B cell (primary cell): ENCODE results near the gene FAM168A. TPM values are rescaled to one million over a fixed set of nuclear protein-coding genes. Genes with fewer than 3 reads are reported as not detected.

ENCODE experiments used
- ATAC-seq: fragments of 200-7000 bp; cut with Tn5 transposase; one replicate; pipeline ENCODE4 v1.10.0; 2021; ENCODE audit warnings: low read depth, mild to moderate bottlenecking, moderate number of reproducible peaks, moderate library complexity
- CTCF ChIA-PET: fragments of 350-600 bp; sonication (Branson Sonifier 250); formaldehyde crosslinking; loops from one replicate; lab custom pipeline; 2021; ENCODE audit warnings: antibody characterized with exemption, inconsistent platforms; lab: Charles Lee
- POLR2A ChIA-PET: fragments of 350-600 bp; sonication (Branson Sonifier 250); formaldehyde crosslinking; loops from one replicate; lab custom pipeline; 2021; ENCODE audit warnings: antibody characterized with exemption; lab: Charles Lee
- DNase-seq: peaks from one replicate; pipeline ENCODE4 v3.0.0; 2013
- H2AFZ ChIP-seq: 2 replicates; pipeline ENCODE4 v1.6.1; 2012; ENCODE audit warnings: mild to moderate bottlenecking, low read depth, low read length; ENCODE audit not compliant: insufficient read depth, poor library complexity, severe bottlenecking
- H3K27ac ChIP-seq, 2 donors: 1 replicate in 1 of 2; 2 replicates in 1 of 2; pipeline ENCODE4 v1.5.1; 2012 to 2013; ENCODE audit warnings: low read length in 2 of 2, mild to moderate bottlenecking in 2 of 2, moderate library complexity in 1 of 2
- H3K27me3 ChIP-seq, 4 experiments: fragments of 200-600 bp in 1 of 4; sonication (generic) in 1 of 4; replicated peaks in 1 of 4; 1 replicate in 2 of 4; 2 replicates in 2 of 4; pipeline versions ENCODE4 v1.6.1 to v1.7.0; 2013 to 2016; ENCODE audit warnings: low read length in 3 of 4, mild to moderate bottlenecking in 2 of 4, mixed read lengths in 1 of 4, moderate library complexity in 1 of 4; ENCODE audit not compliant: insufficient read depth in 4 of 4, control insufficient read depth in 3 of 4; ENCODE audit errors: control extremely low read depth in 1 of 4
- H3K36me3 ChIP-seq, 2 experiments: replicated peaks in 1 of 2; 1 replicate in 1 of 2; 2 replicates in 1 of 2; pipeline versions ENCODE4 v1.6.1 to v1.7.1; 2013; ENCODE audit warnings: low read length in 1 of 2; ENCODE audit not compliant: insufficient read depth in 2 of 2, control insufficient read depth in 1 of 2; ENCODE audit errors: control extremely low read depth in 1 of 2, extremely low read depth in 1 of 2
- H3K4me1 ChIP-seq, 2 donors: fragments of 200-600 bp in 1 of 2; sonication (generic) in 1 of 2; 1 replicate in 1 of 2; 2 replicates in 1 of 2; pipeline versions ENCODE4 v1.5.1 to v1.6.1; 2013 to 2017; ENCODE audit warnings: low read length in 2 of 2; ENCODE audit not compliant: control insufficient read depth in 2 of 2, insufficient read depth in 2 of 2
- H3K4me2 ChIP-seq: replicated peaks from 2 replicates; pipeline ENCODE3; 2012; ENCODE audit warnings: mild to moderate bottlenecking, low read depth, low read length; ENCODE audit not compliant: poor library complexity, severe bottlenecking
- H3K4me3 ChIP-seq, 5 experiments: fragments of 200-600 bp in 1 of 5; sonication (generic) in 1 of 5; 1 replicate in 3 of 5; 2 replicates in 2 of 5; pipeline versions ENCODE4 v1.5.1 to v1.7.0; 2011 to 2016; ENCODE audit warnings: low read length in 4 of 5, mild to moderate bottlenecking in 4 of 5, low read depth in 2 of 5, control low read depth in 1 of 5, moderate library complexity in 1 of 5; ENCODE audit not compliant: insufficient read depth in 1 of 5; ENCODE audit errors: control extremely low read depth in 1 of 5, extremely low read depth in 1 of 5
- H3K79me2 ChIP-seq: fragments of 200-600 bp; sonication (generic); one replicate; pipeline ENCODE4 v1.6.0; 2016; ENCODE audit warnings: low read length; ENCODE audit not compliant: control insufficient read depth, insufficient read depth
- H3K9ac ChIP-seq: fragments of 200-600 bp; sonication (generic); 2 replicates; pipeline ENCODE4 v1.6.1; 2017; ENCODE audit warnings: mild to moderate bottlenecking, low read length, moderate library complexity
- H3K9me3 ChIP-seq, 3 donors: one replicate each; pipeline versions ENCODE4 v1.6.1 to v1.7.1; 2013; ENCODE audit warnings: low read length in 2 of 3; ENCODE audit not compliant: control insufficient read depth in 2 of 3, insufficient read depth in 1 of 3; ENCODE audit errors: control extremely low read depth in 1 of 3
- H4K20me1 ChIP-seq: 2 replicates; pipeline ENCODE4 v1.6.0; 2012; ENCODE audit warnings: mild to moderate bottlenecking, low read length; ENCODE audit not compliant: insufficient read depth, control insufficient read depth, poor library complexity, severe bottlenecking
- H3K27ac Mint-ChIP-seq: one replicate; pipeline ENCODE4 v1.8.0; 2021; ENCODE audit warnings: mixed read lengths
- H3K27me3 Mint-ChIP-seq: one replicate; pipeline ENCODE4 v1.8.0; 2021; ENCODE audit warnings: mixed read lengths
- H3K4me1 Mint-ChIP-seq: one replicate; pipeline ENCODE4 v1.8.0; 2021; ENCODE audit warnings: mixed read lengths
- H3K4me3 Mint-ChIP-seq: one replicate; pipeline ENCODE4 v1.8.0; 2021; ENCODE audit warnings: mixed read lengths
- H3K9me3 Mint-ChIP-seq: one replicate; pipeline ENCODE4 v1.8.0; 2022; ENCODE audit warnings: mixed read lengths; ENCODE audit not compliant: insufficient read depth
- CTCF ChIP-seq: fragments of 200-600 bp; IDR thresholded peaks from one replicate; pipeline ENCODE4 v1.8.0; 2022; ENCODE audit warnings: antibody characterized with exemption, mild to moderate bottlenecking
- EZH2 ChIP-seq: IDR thresholded peaks from 2 replicates; pipeline ENCODE4 v1.6.1; 2012; ENCODE audit warnings: borderline replicate concordance, low read depth, mild to moderate bottlenecking, moderate library complexity, low read length; ENCODE audit not compliant: insufficient read depth, poor library complexity, severe bottlenecking
- WGBS: methylation state at CpG from one replicate; pipeline ENCODE4 v1.1.5; 2013; ENCODE audit warnings: missing lambda C conversion rate; ENCODE audit not compliant: insufficient coverage; 5-methylcytosine and 5-hydroxymethylcytosine counted together
- intact Hi-C: fragments of 100-400 bp; cut with micrococcal nuclease; formaldehyde crosslinking; loops from one replicate; pipeline ENCODE4 v1.10.0; 2022
- polyA plus RNA-seq: library from polyadenylated mRNA; depleted of rRNA; stranded (reverse); fragments of >200 nt; gene quantifications from 2 replicates; pipeline ENCODE4 v1.2.3, GENCODE V29; 2012
- total RNA-seq, 2 donors: library from RNA; stranded (reverse); fragments of 120-200 nt in 1 of 2; gene quantifications; 1 replicate in 1 of 2; 2 replicates in 1 of 2; pipeline versions ENCODE4 v1.2.3 to v1.2.4, GENCODE V29; 2013 to 2022

FAM168A gene
- total and polyA plus RNA-seq, 2 donors (not counting 1 experiment from before 2014, with no cell fraction given): 11.0 to 26.8 TPM

GRCh38 chr11:73358071-73358470 is 239.8 kb downstream of the FAM168A start:
- Histone ChIP-seq H2AFZ (no peak overlapping the region), H3K9me3 (no peaks in the 10 kb centered on the region), H3K27ac (no peak overlapping the region), H3K79me2 (no peaks in the 10 kb centered on the region), H3K27me3 (no peaks in the 10 kb centered on the region), H3K4me1 (no peaks in the 10 kb centered on the region), H4K20me1 (no peaks in the 10 kb centered on the region), H3K4me3 (no peak overlapping the region), H3K4me2 (no peak overlapping the region), H3K9ac (no peak overlapping the region), H3K36me3 (no peaks in the 10 kb centered on the region)
- ATAC-seq (no peak), DNase-seq (no peak)
- 78% methylated on average over 4 of the region's 5 CpGs for WGBS
- peaks cover 4% of the 10 kb centered on the region for H3K4me1 Mint-ChIP-seq
- intact Hi-C loops: no loop called here
- H3K4me3 Mint-ChIP-seq: no peak overlapping the region
- POLR2A ChIA-PET: interaction anchor here (0.5 to 0.6 kb wide), 2 partner anchors 130 to 336 kb away, joined by 4 to 9 read pairs; no protein-coding TSS in a partner anchor
- CTCF ChIA-PET: interaction anchor here (0.7 to 23.8 kb wide), 12 partner anchors 7 to 305 kb away, joined by 3 to 311 read pairs (median 4); no protein-coding TSS in a partner anchor
- H3K9me3 Mint-ChIP-seq: no peaks in the 10 kb centered on the region
- no peak for TF ChIP-seq EZH2
- no peak for TF ChIP-seq CTCF
- H3K27ac Mint-ChIP-seq: no peak overlapping the region
- no peaks in the 10 kb centered on the region for H3K27me3 Mint-ChIP-seq

- WGBS: 93% methylated on average over 20 of the region's 22 CpGs
- no peaks in the 10 kb centered on the region for H3K79me2 ChIP-seq
- H3K4me3 ChIP-seq: no peak overlapping the region
- Mint-ChIP-seq H3K9me3 (no peaks in the 10 kb centered on the region), H3K4me1 (peaks cover 2% of the 10 kb centered on the region), H3K4me3 (no peak overlapping the region), H3K27ac (no peak overlapping the region), H3K27me3 (no peaks in the 10 kb centered on the region)
- no peak for DNase-seq
- H4K20me1 ChIP-seq: no peaks in the 10 kb centered on the region
- H3K36me3 ChIP-seq: no peaks in the 10 kb centered on the region
- ChIA-PET CTCF (interaction anchor here (0.7 to 23.8 kb wide), 11 partner anchors 8 to 306 kb away, joined by 3 to 311 read pairs (median 3); no protein-coding TSS in a partner anchor), POLR2A (no interaction called here)
- H3K9ac ChIP-seq: no peak overlapping the region
- intact Hi-C loops: no loop called here
- no peak for ATAC-seq
- TF ChIP-seq EZH2: no peak
- TF ChIP-seq CTCF: no peak
- no peaks in the 10 kb centered on the region for H3K9me3 ChIP-seq
- no peak overlapping the region for H3K27ac ChIP-seq
- H2AFZ ChIP-seq: no peak overlapping the region
- H3K4me1 ChIP-seq: no peaks in the 10 kb centered on the region
- H3K27me3 ChIP-seq: no peaks in the 10 kb centered on the region
- H3K4me2 ChIP-seq: no peak overlapping the region
These were observed 240.7 kb downstream of the FAM168A start for GRCh38 chr11:73356979-73357860.
